Activated CD4-positive, alpha-beta T cell treated with anti-CD3 and anti-CD28 coated beads for 4 hours (primary cell): Measurements from ENCODE around the gene TAF4.

Source experiments
- DNase-seq, 2 donors: peaks; one replicate each; pipeline ENCODE4 v3.0.0-alpha.2; 2020

The TAF4 gene

DNA sequence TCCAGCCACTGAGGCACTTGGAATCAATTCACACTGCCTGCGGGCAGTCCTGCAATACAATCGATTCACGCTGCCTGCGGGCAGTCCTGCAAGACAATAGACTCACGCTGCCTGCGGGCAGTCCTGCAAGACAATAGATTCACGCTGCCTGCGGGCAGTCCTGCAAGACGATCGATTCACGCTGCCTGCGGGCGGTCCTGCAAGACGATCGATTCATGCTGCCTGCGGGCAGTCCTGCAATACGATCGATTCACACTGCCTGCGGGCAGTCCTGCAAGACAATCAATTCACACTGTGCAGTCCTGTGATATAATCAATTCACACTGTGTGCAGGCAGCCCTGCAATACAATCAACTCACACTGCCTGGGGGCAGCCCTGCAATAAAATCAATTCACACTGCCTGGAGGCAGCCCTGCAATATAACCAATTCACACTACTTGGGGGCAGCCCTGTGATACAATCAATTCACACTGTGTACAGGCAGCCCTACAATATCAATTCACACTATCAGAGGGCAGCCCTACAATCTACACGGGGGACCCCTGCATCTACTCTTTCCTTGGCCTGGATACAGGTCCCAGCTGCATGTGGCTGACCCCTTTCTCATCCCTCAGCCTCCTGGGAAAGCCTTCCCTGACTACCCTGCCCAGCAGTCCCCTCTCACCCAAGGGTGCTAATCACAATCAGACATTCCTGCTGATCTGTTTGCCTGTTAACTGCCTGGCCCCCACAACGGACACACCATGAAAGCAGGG, 10.4 kb downstream of the TAF4 start:
- no peak for DNase-seq

DNA sequence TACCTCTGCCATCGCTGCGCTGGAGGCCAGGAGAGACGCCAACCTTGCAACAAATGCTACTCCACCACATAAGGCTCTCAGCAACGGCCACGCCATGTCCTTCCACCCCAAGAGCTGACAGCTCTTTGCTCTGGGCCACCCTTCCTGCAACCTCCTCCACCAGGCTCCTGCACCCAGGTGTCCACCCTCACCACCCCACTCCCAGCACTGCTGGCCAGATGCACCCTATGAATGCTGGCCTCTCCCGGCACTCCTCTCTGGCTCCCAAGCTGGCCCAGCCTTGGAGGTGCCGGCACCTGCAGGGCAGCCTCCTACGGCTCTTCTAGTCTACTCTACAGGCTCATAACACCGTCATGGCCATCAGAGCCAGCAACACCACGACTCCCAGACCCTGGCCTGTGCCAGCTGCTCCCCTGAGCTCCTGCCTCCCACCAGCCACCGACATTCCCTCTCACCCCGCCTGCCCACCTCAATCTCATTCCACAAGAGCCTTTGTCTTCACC, 11.2 kb downstream of the TAF4 start:
- no peak for DNase-seq

DNA sequence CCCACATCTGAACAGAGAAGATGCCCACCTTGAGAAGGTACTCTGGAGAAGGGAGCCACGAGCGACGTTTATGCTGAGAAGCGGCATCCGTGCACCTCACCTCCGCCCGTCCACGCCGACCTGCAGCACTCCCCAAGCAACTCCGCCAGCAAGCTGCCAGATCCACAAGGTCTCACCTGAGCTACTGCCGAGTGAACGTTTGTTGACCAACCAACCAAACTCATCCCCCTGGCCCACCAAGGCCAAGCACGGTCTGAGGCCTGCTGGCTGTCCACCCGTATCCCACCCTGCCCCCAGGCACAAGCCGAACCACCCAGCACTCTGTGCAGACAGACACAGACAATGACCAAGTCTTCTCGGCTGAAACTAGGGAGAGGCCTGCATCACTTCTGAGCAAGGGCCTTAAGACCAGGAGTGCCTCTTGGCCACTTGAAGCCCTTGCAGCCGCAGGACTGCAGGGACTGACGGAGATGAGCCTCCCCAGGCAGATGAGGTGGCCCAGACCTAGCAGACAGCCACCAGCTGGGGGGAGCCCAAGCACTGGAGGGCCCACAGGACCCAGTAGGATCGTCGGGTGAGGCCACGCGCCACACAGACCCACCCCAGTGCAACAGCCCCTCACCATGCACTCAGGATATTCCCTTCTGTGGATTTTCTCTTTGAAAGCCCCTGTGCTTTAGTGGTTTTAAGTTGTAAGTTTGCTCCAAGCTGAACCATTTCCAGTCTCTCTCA, 12.1 kb downstream of the TAF4 start:
- no peak for DNase-seq

DNA sequence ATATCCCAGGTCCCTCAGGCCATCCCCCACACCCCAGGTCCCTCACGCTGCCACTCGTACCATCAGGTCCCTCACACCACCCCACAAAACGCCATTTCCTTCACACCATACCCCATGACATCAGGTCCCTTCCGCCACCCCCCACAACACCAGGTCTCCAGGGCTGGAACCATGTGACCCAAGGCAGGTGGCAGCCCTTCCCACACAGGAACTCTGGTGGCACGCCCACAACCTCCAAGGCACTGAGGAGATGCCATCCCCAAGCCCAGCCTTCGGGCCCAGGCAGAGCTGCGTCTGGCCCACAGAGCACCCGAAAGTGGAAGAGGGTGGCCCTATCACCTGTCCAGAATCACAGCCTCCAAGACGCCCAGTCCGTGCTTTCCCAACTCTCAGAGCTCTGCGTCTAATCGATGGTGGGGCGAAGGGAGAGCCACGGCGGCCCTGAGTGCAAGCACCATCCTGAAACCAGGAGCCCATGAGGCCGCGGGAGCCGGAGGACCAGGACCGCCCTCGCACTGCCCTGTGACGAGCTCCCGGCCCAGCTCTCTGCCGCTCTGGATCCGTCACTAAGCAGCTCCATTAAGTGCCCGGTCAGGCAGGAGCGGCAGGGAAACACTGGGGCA, 12.7 kb downstream of the TAF4 start:
- no peak for DNase-seq

DNA sequence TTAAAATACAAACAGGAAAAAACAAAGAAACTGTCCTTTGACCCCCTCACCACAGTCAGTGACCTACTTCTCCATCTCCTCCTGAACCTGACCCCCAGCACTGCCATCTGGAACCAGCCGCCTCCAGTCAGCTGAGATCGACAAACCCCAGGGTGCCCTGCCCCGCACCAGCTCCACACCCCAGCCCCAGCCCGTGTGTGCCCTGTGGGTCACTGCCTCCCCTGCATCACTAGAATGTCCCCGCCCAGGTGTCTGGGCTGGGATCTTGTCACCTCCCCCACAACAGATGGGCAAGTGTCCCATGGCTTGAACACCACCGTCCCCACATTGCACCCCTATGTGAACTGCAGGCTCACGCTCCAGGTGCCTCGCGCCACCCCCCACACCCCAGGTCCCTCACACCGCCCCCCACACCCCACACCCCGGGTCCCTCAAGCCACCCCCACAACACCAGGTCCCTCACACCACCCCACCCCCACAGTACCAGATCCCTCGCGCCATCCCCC, 13.3 kb downstream of the TAF4 start:
- no peak for DNase-seq

DNA sequence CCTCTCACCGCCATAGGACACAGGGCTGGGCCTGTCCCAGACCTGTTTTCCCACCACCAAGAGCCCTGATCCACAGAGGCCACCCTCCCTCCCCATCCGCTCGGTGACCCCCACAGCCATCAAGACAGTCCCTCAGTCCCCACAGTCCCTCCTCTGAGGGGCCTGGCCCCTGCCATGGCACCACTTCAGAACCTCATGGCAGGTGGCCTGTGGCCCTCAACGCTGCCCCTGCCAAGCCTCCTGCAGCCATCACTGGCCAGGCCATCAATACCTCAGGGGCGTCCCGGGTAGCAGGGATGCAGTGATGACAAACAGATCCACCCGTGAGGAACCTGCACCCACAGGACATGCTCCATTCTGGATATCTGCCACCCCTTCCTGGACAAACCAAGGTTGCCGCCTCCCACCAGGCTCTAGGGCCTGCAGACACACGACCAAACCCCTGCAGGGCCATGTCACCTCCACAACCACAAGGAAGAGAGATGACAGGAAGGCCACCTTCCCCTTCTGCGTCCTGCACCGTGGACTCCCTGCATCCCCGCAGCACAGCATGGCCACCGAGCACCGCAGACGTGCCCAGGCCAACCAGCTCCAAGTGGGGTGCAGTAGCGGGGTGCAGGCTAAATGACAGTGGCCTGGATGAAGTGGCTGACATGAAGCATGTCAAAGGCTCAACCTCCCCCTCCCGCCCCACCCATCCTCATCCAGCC, 14.0 kb downstream of the TAF4 start:
- DNase-seq: no peak

DNA sequence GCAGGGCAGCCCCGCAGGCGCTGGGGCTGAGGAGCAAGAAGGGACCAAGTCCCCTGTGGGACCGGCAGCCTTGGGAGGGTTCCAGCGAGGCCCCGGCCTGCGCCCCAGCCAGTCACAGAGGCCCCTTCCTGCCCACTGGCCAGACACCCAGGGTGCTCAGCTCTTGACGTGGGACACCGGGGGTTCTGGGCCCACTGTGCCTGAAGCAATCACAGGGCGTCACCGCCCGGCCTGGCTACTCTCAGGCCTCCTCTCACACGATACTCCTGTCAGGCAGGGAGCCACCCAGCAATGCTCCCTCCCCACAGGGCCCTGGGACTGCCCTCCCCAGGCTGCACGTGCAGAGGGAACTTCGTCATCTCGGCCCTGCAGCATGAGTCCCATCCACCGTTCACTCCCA, 14.5 kb downstream of the TAF4 start:
- DNase-seq: no peak

DNA sequence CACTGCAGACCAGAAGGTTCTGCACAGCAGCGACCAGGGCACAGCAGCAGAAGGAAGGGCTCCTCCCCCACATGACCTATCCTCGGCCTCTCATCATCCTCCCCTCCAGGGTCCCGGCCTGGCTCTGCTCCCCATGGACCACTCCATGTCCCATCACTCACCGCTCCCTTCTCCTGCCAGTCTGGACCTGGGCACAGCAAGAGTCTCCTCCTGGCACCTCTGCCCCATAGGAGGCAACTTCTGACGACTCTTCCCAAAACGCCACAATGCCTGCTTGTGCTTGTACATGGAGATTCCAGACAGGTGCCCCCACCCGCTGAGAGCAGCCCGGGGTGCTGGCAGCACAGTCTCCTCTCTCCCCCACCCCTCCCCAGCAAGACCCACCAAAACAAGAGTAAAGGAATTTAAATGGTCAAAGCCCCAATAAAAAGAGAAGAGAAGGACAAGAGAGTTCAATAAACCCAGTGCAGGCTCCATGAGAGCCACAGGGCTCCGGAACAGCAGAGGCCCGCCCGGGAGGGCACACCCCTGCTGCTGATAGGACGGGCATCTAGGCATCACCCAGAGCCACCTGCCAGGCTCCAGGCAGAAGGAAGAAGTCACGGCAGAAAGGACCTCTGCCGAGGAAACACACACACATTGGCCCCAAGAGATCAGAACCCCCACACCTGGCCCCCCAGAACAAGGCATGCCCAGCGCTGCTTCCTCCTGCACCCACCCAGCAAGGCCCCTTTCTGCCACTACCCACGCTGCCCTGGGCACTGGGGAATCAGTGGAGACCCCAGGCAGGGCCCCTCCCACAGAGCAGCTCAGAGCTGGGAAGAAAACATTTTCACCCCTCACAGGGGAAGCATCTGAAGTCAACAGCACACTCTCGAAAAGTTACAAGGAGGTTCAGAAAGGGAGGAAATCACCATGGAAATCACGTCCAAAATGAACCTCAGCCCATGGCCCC, 15.2 kb downstream of the TAF4 start:
- DNase-seq: no peak

DNA sequence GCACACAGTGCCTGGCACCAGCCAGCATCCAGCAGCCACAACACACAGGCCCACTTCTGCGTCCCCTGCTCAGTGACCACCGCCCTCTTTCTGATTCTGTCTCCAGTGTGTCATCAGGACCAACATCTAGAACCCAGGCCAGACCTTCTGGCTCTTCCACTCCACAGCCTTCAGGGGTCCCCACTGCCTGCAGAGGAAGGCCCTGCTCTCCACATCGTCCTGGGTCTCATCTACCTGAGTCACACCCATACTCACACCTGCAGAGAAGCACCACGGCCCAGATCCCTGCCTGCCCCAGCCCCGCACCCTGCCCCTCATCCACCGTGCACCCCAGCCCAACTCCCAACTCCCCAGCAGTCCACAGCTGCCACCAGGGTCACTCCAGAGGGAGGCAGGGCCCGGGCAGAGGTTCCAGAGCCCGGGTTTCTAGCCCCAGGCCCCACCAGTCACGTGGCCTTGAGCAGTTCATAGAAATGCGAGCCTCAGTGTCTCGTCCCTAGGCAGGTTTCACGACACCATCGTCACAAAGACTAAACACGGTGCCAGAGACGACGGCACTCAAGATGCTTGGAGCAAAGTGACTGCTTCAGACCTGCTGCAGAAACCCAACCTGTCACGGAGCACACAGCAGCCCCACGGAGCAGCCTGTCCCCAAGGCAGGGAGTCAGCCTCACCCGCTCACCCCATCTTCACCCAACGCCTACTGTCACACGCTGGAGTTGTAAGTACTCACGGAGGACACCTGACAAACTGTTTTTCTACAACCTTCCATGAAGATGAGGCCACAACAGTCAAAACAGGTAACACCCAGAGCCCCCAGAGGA, 16.1 kb downstream of the TAF4 start:
- no peak for DNase-seq

DNA sequence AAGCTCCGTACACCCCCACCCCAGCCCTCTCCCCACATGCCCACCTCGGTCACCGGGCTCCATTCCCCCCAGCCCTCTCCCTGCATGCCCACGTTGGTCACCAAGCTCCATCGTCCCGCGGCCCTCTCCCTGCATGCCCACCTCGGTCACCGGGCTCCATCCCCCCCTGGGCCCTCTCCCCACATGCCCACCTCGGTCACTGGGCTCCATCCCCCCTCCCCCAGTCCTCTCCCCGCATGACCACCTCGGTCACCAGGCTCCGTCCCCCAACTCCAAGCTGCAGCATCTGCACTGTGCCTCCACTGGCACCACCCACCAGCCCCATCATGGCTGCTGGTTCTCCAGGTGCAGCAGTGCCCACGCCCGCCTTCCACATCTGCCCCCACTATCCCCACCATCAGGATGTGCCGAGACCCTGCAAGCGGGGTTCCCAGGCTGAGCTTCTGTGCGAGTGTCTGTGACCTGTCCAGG, 16.8 kb downstream of the TAF4 start:
- no peak for DNase-seq

DNA sequence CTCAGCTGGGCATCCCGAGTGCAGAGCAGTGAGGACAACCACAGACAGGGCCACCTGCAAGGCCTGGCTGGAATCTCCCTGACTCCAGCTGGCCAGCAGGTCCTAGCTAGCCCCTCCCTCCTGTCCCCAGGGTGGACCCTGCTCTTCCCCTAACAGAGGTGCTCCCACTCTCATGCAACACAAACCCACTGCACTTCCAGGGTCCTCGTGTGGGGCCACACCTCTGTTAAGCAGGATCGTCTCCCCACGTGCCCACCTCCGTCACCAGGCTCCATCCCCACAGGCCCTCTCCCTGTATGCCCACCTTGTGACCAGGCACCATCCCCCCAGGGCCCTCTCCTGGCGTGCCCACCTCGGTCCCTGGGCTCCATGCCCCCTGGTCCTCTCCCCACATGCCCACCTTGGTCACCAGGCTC, 17.3 kb downstream of the TAF4 start:
- DNase-seq: no peak

DNA sequence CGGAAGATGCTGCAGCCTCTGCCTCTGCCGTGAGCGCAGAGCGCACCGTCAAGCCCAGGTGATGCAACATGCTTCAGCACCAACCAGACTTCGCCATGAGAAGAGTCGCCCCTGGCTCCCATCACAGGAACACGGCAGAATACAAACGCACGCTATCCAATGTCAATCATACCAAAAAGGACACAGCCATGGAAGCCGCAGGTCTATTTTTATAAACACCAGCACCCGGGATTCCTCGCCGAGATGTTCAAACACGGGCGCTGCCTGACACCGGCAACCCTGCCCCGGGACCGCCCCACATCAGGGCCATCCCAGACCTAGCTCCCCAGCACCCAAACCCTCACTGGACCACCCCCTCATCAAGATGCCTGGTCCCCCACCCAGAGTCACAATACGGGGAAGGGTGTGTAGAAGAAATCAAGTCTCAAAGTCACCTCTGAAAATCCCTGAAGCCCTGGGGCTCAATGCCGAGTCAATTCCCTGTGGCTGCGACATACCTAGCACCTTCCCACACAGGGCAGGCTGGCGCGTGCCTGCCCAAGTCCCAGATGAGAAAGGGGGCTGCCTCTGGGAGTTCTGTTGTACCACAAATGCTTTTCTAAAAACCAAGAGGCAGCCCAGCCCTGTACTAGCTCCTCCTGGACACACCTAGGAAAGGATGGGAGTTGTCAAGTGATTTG, 17.9 kb downstream of the TAF4 start:
- DNase-seq: no peak

DNA sequence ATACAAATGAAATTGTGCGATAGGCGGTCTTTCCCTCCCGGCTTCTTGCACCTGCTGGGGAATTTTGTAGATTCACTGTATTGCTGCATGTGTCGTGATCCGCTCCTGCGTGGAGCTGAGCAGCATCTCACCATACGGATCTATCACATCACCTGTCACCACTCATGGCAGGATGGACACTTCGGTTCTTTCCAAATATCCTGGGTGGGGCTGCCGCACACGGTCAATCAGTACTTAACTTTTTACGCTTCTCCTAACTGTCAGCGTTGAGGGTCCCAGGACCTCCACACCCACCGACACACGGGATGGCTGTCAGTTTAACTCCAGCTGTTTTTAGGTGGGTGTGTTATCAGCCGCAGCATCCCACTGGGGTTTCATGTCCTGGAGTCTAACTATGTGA, 19.2 kb downstream of the TAF4 start:
- no peak for DNase-seq

DNA sequence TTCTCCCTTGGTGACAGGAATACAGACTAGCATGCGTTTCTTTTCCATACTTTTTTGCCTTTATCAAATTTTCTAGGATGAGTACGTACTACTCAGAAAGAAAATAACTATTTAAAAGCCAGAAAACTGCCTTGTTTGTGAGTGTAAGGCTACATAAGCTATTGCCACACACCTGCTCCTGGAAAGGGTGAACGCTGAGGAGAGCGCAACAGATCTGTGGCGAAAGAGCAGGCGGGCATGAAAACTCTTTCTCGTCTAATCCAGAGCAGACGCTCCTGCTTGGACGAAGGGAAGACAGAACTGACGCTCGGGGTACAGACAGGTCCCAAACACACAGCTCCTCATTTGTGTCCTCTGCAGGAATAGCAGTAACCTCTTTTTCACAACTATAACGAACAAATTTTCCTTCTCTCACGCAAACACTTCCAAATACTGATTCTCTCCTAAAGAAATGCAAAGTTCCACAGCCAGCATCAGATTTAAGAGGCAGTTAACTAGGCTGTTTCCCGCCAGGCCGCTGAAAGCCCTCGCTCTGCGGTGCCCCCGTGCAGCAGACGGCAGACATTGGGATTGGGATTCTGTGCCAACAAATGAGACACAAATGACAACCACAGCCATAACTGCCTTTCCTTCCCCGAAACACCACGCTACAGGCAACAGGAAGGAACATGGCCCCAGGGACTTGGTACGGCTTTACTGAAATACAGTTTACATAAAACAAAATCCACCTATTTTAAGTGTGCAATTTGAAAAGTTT, 20.0 kb downstream of the TAF4 start:
- no peak for DNase-seq

DNA sequence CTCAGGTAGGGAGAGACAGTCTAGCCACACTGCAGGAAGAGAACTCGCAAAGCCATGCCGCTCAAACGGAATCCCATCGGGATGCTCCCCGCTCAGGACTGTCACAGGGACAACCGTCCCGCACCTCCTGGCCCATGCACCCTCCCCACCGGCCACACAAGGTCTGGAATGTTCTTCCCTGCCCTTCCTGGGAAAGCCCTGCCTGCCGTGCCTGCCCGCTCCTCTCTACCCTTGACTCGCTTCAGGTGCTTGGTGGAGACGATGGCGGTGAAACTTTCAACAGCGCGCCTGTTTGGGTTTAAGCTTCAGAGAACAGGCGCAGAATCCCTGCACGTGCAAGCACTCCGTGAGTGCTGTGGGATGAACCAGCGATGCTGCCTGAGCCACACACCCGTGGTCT, 20.6 kb downstream of the TAF4 start:
- no peak for DNase-seq

DNA sequence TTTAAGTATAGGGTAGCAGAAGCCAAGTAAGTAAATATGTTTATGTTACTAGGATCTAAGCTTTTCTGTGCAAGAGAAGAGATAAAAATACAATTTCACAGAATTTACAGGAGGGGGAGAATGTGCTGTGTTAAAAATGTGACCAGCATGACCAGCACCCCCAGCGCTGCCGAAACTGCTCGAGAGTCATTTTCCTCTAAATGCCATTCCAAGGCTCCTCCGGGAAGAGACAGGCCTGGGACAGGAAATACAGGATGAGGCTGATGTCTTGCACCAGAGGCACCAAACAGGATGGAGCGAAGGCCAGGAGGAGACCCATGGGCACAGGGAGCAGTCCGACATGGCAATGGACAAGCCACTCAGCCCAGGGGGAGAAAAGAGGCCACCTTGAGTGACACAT, 21.1 kb downstream of the TAF4 start:
- no peak for DNase-seq

DNA sequence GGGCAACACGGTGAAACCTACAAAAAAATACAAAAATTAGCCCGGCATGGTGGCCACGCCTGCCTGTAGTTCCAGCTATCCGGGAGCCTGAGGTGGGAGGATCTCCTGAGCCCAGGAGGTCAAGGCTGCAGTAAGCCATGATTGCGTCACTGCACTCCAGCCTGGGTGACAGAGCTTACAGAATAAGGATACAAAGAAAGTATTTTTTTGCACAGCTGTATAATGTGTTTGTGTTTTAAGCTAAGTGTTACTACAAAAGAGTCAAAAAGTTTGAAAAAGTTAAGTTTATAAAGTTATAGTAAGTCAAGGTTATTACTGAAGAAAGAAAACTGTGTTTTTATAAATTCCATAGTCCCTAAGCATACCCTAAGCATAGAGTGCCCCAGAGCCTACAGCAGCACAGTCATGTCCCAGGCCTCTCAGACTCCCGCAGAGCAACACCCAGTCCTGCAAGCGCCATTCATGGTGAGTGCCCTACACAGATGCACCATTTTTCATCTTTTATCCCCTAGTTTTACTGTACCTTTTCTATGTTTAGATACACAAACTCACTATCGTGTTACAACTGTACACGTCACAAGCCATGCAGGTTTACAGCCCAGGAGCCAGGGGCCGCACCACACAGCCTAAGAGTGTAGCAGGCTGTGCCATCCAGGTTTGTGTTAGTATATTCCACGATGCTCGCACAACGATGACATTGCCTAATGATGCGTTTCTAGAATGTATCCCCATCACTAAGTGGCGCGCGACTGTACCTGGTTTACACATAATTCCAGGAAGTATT, 22.4 kb downstream of the TAF4 start:
- no peak for DNase-seq

DNA sequence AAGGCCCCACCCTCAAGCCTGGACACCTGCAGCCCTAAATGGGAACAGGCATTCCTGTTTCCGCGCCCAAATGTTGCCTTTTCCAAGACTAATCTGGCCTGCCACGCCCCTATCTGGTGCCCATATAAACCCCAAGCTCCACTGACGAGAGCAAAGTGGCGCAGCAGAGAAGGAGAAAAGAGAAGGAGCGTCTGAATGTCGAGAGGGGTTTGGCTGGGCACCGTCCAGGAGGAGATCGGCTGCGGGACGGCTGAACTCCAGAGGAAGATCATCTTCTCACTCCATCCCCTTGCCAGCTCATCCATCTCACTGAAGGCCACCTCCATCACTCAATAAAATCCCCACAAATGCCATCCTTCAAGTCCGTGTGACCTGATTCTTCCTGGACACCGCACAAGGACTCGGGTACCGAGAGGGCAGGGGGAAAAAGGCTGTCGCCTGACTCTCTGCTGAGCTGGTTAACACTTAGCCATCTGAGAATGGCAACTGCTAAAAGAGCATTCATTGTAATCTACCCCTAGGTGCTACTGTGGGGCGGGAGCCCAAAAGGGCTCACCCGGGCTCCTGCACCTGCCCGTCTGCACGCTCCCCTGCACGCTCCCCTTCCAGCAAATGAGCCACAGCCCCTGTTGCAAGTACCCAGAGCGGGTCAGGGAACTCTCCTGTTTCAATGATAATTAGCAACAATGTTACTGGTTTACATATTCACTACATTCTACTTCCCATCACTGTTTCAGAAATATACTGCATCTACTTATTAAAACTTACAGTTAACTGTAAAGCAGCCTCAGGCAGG, 23.5 kb downstream of the TAF4 start:
- DNase-seq: no peak
